Heart left ventricle (tissue), 16 donors: ENCODE measurements around the gene PKNOX2. TPM values are rescaled to one million over a fixed set of nuclear protein-coding genes. Genes with fewer than 3 reads are reported as not detected.
A peak's percentile ranks its signal among the peaks of the same experiment; 100 is the strongest.

ENCODE experiments used
- ATAC-seq, 4 donors: fragments of 200-7000 bp; cut with Tn5 transposase; one replicate each; pipeline ENCODE4 v1.9.1; 2020 to 2022; ENCODE audit warnings: moderate library complexity in 4 of 4, mild to moderate bottlenecking in 3 of 4, moderate number of reproducible peaks in 1 of 4
- DNase-seq, 5 donors: peaks; one replicate each; pipeline ENCODE4 v3.0.0-alpha.2; 2020
- H3K27ac ChIP-seq, 12 donors: fragments of 200-600 bp; sonication (generic) in 4 of 12; one replicate each; pipeline versions ENCODE4 v1.5.0 to v1.8.0; 2016 to 2022; ENCODE audit warnings: mild to moderate bottlenecking in 2 of 12
- H3K27me3 ChIP-seq, 9 donors: fragments of 200-600 bp; sonication (generic) in 2 of 9; one replicate each; pipeline versions ENCODE4 v1.5.1 to v1.8.0; 2016 to 2022; ENCODE audit warnings: mild to moderate bottlenecking in 3 of 9
- H3K36me3 ChIP-seq, 9 donors: fragments of 200-600 bp; sonication (generic) in 2 of 9; one replicate each; pipeline versions ENCODE4 v1.5.0 to v1.8.0; 2018 to 2022; ENCODE audit warnings: mild to moderate bottlenecking in 2 of 9
- H3K4me1 ChIP-seq, 12 donors: fragments of 200-600 bp; sonication (generic) in 4 of 12; one replicate each; pipeline versions ENCODE4 v1.5.0 to v1.8.0; 2016 to 2022; ENCODE audit warnings: mild to moderate bottlenecking in 3 of 12
- H3K4me3 ChIP-seq, 12 donors: fragments of 200-600 bp; sonication (generic) in 4 of 12; one replicate each; pipeline versions ENCODE4 v1.5.0 to v1.8.0; 2017 to 2022; ENCODE audit warnings: mild to moderate bottlenecking in 9 of 12, moderate library complexity in 4 of 12
- H3K9me3 ChIP-seq, 12 donors: fragments of 200-600 bp; sonication (generic) in 4 of 12; one replicate each; pipeline versions ENCODE4 v1.5.0 to v1.8.0; 2016 to 2022; ENCODE audit warnings: mild to moderate bottlenecking in 1 of 12
- CTCF ChIP-seq, 12 donors: fragments of 200-600 bp; sonication (generic) in 4 of 12; IDR thresholded peaks; one replicate each; pipeline versions ENCODE4 v1.5.0 to v1.8.0; 2018 to 2022; ENCODE audit warnings: antibody characterized with exemption in 12 of 12, mild to moderate bottlenecking in 5 of 12
- POLR2A ChIP-seq, 2 donors: fragments of 450-650 bp; IDR thresholded peaks; one replicate each; pipeline ENCODE4 v1.6.1; 2017; ENCODE audit warnings: antibody characterized with exemption in 2 of 2, mild to moderate bottlenecking in 2 of 2, moderate library complexity in 2 of 2
- WGBS, 4 donors: extraction: QIAGEN DNeasy Blood & Tissue Kit in 2 of 4; methylation state at CpG; one replicate each; pipeline versions ENCODE4 v1.1.5 to v1.1.7; 2013 to 2018; 5-methylcytosine and 5-hydroxymethylcytosine counted together
- intact Hi-C, 10 donors: fragments of 100-400 bp; cut with DNase I; formaldehyde crosslinking; loops; one replicate each; pipeline versions ENCODE4 v1.11.1 to v1.14.2; 2022
- polyA plus RNA-seq, 2 donors: library from polyadenylated mRNA; stranded (reverse); fragments of 200-250 nt; gene quantifications; one replicate each; pipeline ENCODE4 v1.2.3, GENCODE V29; 2013
- total RNA-seq, 9 donors: library from RNA; depleted of rRNA in 2 of 9; stranded (reverse); fragments of >200 nt in 2 of 9; fragmentation: NEBNext Ultra II Directional in 3 of 9; extraction: Animal tissue kit (Norgen Biotek cat#: 25700) in 3 of 9; gene quantifications; one replicate each; pipeline versions ENCODE4 v1.1.0 to v1.2.4, GENCODE V29; 2016 to 2023
- donor health status: ischemic (EF 13 %, LVEDD 7.1; RV severe dilation, severe dysfunction).
- donor health status: healthy with polysubstance abuse.
- donor health status: DM: no; HTN: yes; CAD: no.
- donor health status: DM: no; HTN: no; CAD: no.
- donor health status: ischemic (EF 25% LVEDD 6.9; RV normal size, moderate dysfunction).
- donor health status: ischemic (EF 25% LVEDD 5.7; RV mildly dilated, moderate dysfunction).
- donor health status: healthy.
- donor health status: DM: yes; HTN: yes; CAD: no.
- donor health status: ischemic (EF 35%, LVEDD 5.7; RV mildly dilated, moderate dysfunction).
- donor health status: nonischemic (EF 11% LVEDD 7.7; RV severe dilation, severe dysfunction).
- donor health status: DM: yes; HTN: yes; CAD: no.
- donor health status: PGD.
- donor health status: ischemic (EF 29% LVEDD 5.4; RV normal size, mild dysfunction).
- donor health status: nonischemic (EF 23%, LVEDD 6.1; RV moderate dilation, normal function).

PKNOX2 gene
- total and polyA plus RNA-seq, 11 donors = 3.1 to 9.4 (median 4.5) TPM

- WGBS, 4 donors = 82 to 90% (median 87%) methylated on average over 3 of the region's 3 CpGs
- no peak overlapping the region for H3K27ac ChIP-seq
- no peaks in the 10 kb centered on the region for H3K27me3 ChIP-seq
- intact Hi-C loops = no loop called here
- H3K36me3 ChIP-seq = no peaks in the 10 kb centered on the region
- no peak overlapping the region for H3K4me3 ChIP-seq
- DNase-seq = no peak
- TF ChIP-seq CTCF (IDR thresholded peaks at IDR 0.05) (no peak), POLR2A (IDR thresholded peaks at IDR 0.05) (no peak)
- peaks cover 0 to 11% (median 0%) of the 10 kb centered on the region in 12 donors for H3K4me1 ChIP-seq
- ATAC-seq = no peak
- H3K9me3 ChIP-seq = no peaks in the 10 kb centered on the region
These were observed 105.6 kb downstream of the PKNOX2 start for GRCh38 chr11:125270106-125270505.

GRCh38 chr11:125270711-125271110, 106.2 kb downstream of the PKNOX2 start:
- Histone ChIP-seq H3K4me3 (no peak overlapping the region), H3K4me1 (peaks cover 0 to 17% (median 0%) of the 10 kb centered on the region in 12 donors), H3K9me3 (no peaks in the 10 kb centered on the region), H3K36me3 (no peaks in the 10 kb centered on the region), H3K27ac (peak overlapping the region in 1 of 12 donors; percentile 50), H3K27me3 (no peaks in the 10 kb centered on the region)
- intact Hi-C loops = no loop called here
- peak in 1 of 5 donors; percentile 69 for DNase-seq
- 75 to 91% (median 84%) methylated on average over 2 of the region's 2 CpGs for WGBS, 4 donors
- TF ChIP-seq POLR2A (IDR thresholded peaks at IDR 0.05) (no peak), CTCF (IDR thresholded peaks at IDR 0.05) (no peak)
- ATAC-seq = peak in 2 of 4 donors; percentile 55 to 78

- intact Hi-C loops = no loop called here
These were observed 107.0 kb downstream of the PKNOX2 start for GRCh38 chr11:125271483-125272091.

GRCh38 chr11:125272092-125272491, 107.5 kb downstream of the PKNOX2 start:
- no peak for TF ChIP-seq POLR2A (IDR thresholded peaks at IDR 0.05)
- TF ChIP-seq CTCF (IDR thresholded peaks at IDR 0.05) = no peak
- ATAC-seq = peak in 1 of 4 donors; percentile 62
- Histone ChIP-seq H3K9me3 (no peaks in the 10 kb centered on the region), H3K27ac (peak overlapping the region in 1 of 12 donors; percentile 50), H3K4me1 (peaks cover 0 to 25% (median 2%) of the 10 kb centered on the region in 12 donors), H3K27me3 (no peaks in the 10 kb centered on the region), H3K36me3 (no peaks in the 10 kb centered on the region), H3K4me3 (no peak overlapping the region)
- WGBS, 4 donors = 57 to 75% (median 72%) methylated on average over 3 of the region's 3 CpGs
- peak in 1 of 5 donors; percentile 31 for DNase-seq
- intact Hi-C loops = no loop called here

More at GRCh38 chr11:125271483-125272091, 107.0 kb downstream of the PKNOX2 start:
- H3K27ac ChIP-seq = peak overlapping the region in 1 of 12 donors; percentile 50
- DNase-seq (peak in 1 of 5 donors; percentile 55), ATAC-seq (peak in 2 of 4 donors; percentile 22 to 71)
- H3K36me3 ChIP-seq = no peaks in the 10 kb centered on the region
- H3K27me3 ChIP-seq = no peaks in the 10 kb centered on the region
- TF ChIP-seq CTCF (IDR thresholded peaks at IDR 0.05) = no peak
- no peak for TF ChIP-seq POLR2A (IDR thresholded peaks at IDR 0.05)
- WGBS, 4 donors = 66 to 82% (median 71%) methylated on average over 6 of the region's 6 CpGs
- no peaks in the 10 kb centered on the region for H3K9me3 ChIP-seq
- peaks cover 0 to 25% (median 2%) of the 10 kb centered on the region in 12 donors for H3K4me1 ChIP-seq
- H3K4me3 ChIP-seq = no peak overlapping the region
